Measurements from ENCODE around the gene IFI44L. TPM values are rescaled to one million over a fixed set of nuclear protein-coding genes. Genes with fewer than 3 reads are reported as not detected.

IFI44L gene
- total RNA-seq, 2 experiments from 2014 or later: 19.5 to 23.9 TPM

DNA sequence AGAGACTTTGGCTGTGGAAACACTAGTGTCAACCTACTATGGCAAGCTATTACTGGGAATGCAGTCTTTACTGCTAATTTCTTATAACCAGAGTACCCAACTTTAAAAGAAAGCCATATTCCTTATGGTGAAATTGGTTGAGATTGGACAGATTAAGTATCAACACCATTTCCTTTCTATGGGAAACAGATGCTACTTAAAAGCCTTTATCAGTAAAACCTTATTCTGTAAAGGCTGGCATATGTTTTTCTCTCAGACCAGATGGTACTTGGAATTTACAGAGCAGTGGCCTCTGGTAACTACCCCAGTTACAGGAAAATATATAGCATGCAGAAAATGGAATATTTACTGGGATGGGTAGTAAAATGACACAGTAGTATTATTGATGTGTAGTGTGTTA lies 48.2 kb downstream of the IFI44L start:
- no peak overlapping the region for H3K4me3 Mint-ChIP-seq
- intact Hi-C loops (cut with DNase I, micrococcal nuclease): no loop called here
- Histone ChIP-seq H3K27me3 (ENCODE audit: control insufficient read depth in 1 of 2, insufficient read depth in 2 of 2, low read length in 2 of 2) (no peaks in the 10 kb centered on the region), H3K9me3 (ENCODE audit: control insufficient read depth in 1 of 2, insufficient read depth in 1 of 2, low read length in 2 of 2) (no peaks in the 10 kb centered on the region), H3K4me3 (ENCODE audit: low read length) (no peak overlapping the region), H3K27ac (ENCODE audit: low read depth in 1 of 2, low read length in 2 of 2) (no peak overlapping the region), H3K36me3 (ENCODE audit: insufficient read depth, low read length) (peaks cover 9% of the 10 kb centered on the region), H3K4me1 (ENCODE audit: insufficient read depth, low read length) (no peaks in the 10 kb centered on the region)
- DNase-seq (no peak), ATAC-seq (ENCODE audit: poor library complexity) (no peak)
- peaks cover 15% of the 10 kb centered on the region for H3K36me3 Mint-ChIP-seq (ENCODE audit: low read depth)
- no peaks in the 10 kb centered on the region for H3K9me3 Mint-ChIP-seq
- CTCF ChIA-PET: interaction anchor here (1.6 kb wide), 1 partner anchor 51 kb away, joined by 5 read pairs; no protein-coding TSS in a partner anchor
- H3K4me1 Mint-ChIP-seq (ENCODE audit: low read depth): peaks cover 6% of the 10 kb centered on the region
- no peak overlapping the region for H3K27ac Mint-ChIP-seq
- TF ChIP-seq, protein P1, sequence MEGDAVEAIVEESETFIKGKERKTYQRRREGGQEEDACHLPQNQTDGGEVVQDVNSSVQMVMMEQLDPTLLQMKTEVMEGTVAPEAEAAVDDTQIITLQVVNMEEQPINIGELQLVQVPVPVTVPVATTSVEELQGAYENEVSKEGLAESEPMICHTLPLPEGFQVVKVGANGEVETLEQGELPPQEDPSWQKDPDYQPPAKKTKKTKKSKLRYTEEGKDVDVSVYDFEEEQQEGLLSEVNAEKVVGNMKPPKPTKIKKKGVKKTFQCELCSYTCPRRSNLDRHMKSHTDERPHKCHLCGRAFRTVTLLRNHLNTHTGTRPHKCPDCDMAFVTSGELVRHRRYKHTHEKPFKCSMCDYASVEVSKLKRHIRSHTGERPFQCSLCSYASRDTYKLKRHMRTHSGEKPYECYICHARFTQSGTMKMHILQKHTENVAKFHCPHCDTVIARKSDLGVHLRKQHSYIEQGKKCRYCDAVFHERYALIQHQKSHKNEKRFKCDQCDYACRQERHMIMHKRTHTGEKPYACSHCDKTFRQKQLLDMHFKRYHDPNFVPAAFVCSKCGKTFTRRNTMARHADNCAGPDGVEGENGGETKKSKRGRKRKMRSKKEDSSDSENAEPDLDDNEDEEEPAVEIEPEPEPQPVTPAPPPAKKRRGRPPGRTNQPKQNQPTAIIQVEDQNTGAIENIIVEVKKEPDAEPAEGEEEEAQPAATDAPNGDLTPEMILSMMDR (IDR thresholded peaks at IDR 0.05): no peak
- POLR2A ChIA-PET: interaction anchor here (1.4 kb wide), 1 partner anchor 49 kb away, joined by 3 read pairs; the partner anchor contains the start of gene IFI44L
- no peaks in the 10 kb centered on the region for H3K27me3 Mint-ChIP-seq

DNA sequence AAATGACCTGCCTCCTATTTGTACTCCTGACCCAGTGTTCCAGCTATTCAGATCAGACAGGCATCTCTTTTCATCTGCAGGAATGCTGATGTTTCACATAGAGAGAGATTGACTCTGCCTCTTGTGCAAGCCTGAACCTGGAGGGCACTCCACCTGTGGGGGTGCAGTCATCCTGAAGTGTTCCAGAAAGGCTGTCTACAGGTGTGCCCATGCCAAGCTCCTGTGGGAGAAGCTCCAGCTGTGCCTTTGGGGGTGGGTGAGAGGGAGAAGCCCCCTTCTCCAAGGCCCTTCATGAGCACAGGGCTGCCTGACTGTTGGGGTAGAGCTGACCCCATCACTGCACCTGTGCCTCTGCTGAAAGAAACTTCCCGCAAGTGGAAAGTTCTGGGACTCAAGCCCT lies 52.2 kb downstream of the IFI44L start:
- H3K4me1 Mint-ChIP-seq (ENCODE audit: low read depth): peaks cover 6% of the 10 kb centered on the region
- no peak overlapping the region for H3K4me3 Mint-ChIP-seq
- no peaks in the 10 kb centered on the region for H3K9me3 Mint-ChIP-seq
- H3K36me3 ChIP-seq (ENCODE audit: insufficient read depth, low read length): no peaks in the 10 kb centered on the region
- no peak overlapping the region for H3K27ac ChIP-seq (ENCODE audit: low read depth in 1 of 2, low read length in 2 of 2)
- H3K4me1 ChIP-seq (ENCODE audit: insufficient read depth, low read length): no peaks in the 10 kb centered on the region
- no peak overlapping the region for H3K4me3 ChIP-seq (ENCODE audit: low read length)
- intact Hi-C loops (cut with DNase I, micrococcal nuclease): no loop called here
- H3K27me3 ChIP-seq (ENCODE audit: control insufficient read depth in 1 of 2, insufficient read depth in 2 of 2, low read length in 2 of 2): no peaks in the 10 kb centered on the region
- H3K27ac Mint-ChIP-seq: no peak overlapping the region
- no peak for DNase-seq
- ChIA-PET POLR2A (interaction anchor here (0.7 to 1.3 kb wide), 4 partner anchors 23 to 55 kb away, joined by 3 to 5 read pairs (median 4); partner anchors contain the start of genes IFI44 and IFI44L), CTCF (interaction anchor here (4.0 kb wide), 1 partner anchor 55 kb away, joined by 19 read pairs; no protein-coding TSS in a partner anchor)
- H3K27me3 Mint-ChIP-seq: no peaks in the 10 kb centered on the region
- TF ChIP-seq, protein P1 (IDR thresholded peaks at IDR 0.05): no peak
- no peak for ATAC-seq (ENCODE audit: poor library complexity)
- no peaks in the 10 kb centered on the region for H3K36me3 Mint-ChIP-seq (ENCODE audit: low read depth)
- no peaks in the 10 kb centered on the region for H3K9me3 ChIP-seq (ENCODE audit: control insufficient read depth in 1 of 2, insufficient read depth in 1 of 2, low read length in 2 of 2)

DNA sequence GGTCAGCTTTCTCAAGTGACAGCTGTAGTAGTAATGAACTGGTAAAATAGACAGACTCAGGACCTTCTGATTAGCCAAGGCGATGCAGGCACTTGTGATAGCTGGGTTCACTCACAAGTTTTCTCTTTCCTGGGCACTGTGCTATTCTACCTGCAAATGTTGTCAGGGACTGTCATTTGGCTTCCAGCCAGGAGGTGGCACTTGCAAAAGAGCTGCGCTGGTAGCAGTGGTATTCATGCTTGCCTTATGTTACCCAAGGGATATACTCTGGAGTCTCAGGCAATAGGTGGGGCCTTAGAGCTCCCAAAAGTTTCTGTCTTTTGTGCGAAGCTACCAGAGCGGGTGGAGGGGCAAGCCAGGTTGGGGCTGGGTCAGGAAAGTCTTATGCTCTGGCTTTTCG lies 52.9 kb downstream of the IFI44L start:
- no peaks in the 10 kb centered on the region for H3K9me3 Mint-ChIP-seq
- TF ChIP-seq, protein P1 (IDR thresholded peaks at IDR 0.05): no peak
- Histone ChIP-seq H3K27ac (ENCODE audit: low read depth in 1 of 2, low read length in 2 of 2) (no peak overlapping the region), H3K27me3 (ENCODE audit: control insufficient read depth in 1 of 2, insufficient read depth in 2 of 2, low read length in 2 of 2) (no peaks in the 10 kb centered on the region), H3K4me3 (ENCODE audit: low read length) (no peak overlapping the region), H3K36me3 (ENCODE audit: insufficient read depth, low read length) (no peaks in the 10 kb centered on the region), H3K4me1 (ENCODE audit: insufficient read depth, low read length) (no peaks in the 10 kb centered on the region), H3K9me3 (ENCODE audit: control insufficient read depth in 1 of 2, insufficient read depth in 1 of 2, low read length in 2 of 2) (no peaks in the 10 kb centered on the region)
- POLR2A ChIA-PET: interaction anchor here (0.7 to 1.3 kb wide), 5 partner anchors 24 to 56 kb away, joined by 3 to 5 read pairs (median 3); partner anchors contain the start of genes IFI44 and IFI44L
- no peak overlapping the region for H3K4me3 Mint-ChIP-seq
- no peaks in the 10 kb centered on the region for H3K36me3 Mint-ChIP-seq (ENCODE audit: low read depth)
- ATAC-seq (ENCODE audit: poor library complexity) (no peak), DNase-seq (peak in 9 of 14 experiments; percentile 8 to 44 (median 31))
- no peaks in the 10 kb centered on the region for H3K27me3 Mint-ChIP-seq
- peaks cover 6% of the 10 kb centered on the region for H3K4me1 Mint-ChIP-seq (ENCODE audit: low read depth)
- intact Hi-C loops (cut with DNase I, micrococcal nuclease): no loop called here
- H3K27ac Mint-ChIP-seq: no peak overlapping the region
- CTCF ChIA-PET: interaction anchor here (0.8 to 4.0 kb wide), 2 partner anchors 56 to 542 kb away, joined by 3 to 19 read pairs; no protein-coding TSS in a partner anchor
